ENCODE measurements around the gene ADD3.
"Not testable (repeated sequence)": the region's sequence is repeated elsewhere in the genome, so short reads cannot be mapped to it uniquely, and the experiment has no call there.

- not testable (repeated sequence) for TF ChIP-seq EZH2 (IDR thresholded peaks at IDR 0.05; ENCODE audit: borderline replicate concordance, low read length)
- TF ChIP-seq, protein P1, sequence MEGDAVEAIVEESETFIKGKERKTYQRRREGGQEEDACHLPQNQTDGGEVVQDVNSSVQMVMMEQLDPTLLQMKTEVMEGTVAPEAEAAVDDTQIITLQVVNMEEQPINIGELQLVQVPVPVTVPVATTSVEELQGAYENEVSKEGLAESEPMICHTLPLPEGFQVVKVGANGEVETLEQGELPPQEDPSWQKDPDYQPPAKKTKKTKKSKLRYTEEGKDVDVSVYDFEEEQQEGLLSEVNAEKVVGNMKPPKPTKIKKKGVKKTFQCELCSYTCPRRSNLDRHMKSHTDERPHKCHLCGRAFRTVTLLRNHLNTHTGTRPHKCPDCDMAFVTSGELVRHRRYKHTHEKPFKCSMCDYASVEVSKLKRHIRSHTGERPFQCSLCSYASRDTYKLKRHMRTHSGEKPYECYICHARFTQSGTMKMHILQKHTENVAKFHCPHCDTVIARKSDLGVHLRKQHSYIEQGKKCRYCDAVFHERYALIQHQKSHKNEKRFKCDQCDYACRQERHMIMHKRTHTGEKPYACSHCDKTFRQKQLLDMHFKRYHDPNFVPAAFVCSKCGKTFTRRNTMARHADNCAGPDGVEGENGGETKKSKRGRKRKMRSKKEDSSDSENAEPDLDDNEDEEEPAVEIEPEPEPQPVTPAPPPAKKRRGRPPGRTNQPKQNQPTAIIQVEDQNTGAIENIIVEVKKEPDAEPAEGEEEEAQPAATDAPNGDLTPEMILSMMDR (conservative IDR thresholded peaks at IDR 0.05 in 1 of 2, IDR thresholded peaks at IDR 0.05 in 1 of 2; ENCODE audit: extremely low read depth in 1 of 2, insufficient read depth in 1 of 2, low read depth in 1 of 2, low read length in 2 of 2), result not testable (repeated sequence)
These were observed 22.0 kb upstream of the ADD3 start for GRCh38 chr10:109985768-109986167.

All from mammary epithelial cell (primary cell).